ENCODE results near the gene DMRTA1.
A peak's percentile ranks its signal among the peaks of the same experiment; 100 is the strongest.

Gene DMRTA1

GRCh38 chr9:22424616-22425015 is 22.0 kb upstream of the DMRTA1 start:
- TF ChIP-seq, protein P1, sequence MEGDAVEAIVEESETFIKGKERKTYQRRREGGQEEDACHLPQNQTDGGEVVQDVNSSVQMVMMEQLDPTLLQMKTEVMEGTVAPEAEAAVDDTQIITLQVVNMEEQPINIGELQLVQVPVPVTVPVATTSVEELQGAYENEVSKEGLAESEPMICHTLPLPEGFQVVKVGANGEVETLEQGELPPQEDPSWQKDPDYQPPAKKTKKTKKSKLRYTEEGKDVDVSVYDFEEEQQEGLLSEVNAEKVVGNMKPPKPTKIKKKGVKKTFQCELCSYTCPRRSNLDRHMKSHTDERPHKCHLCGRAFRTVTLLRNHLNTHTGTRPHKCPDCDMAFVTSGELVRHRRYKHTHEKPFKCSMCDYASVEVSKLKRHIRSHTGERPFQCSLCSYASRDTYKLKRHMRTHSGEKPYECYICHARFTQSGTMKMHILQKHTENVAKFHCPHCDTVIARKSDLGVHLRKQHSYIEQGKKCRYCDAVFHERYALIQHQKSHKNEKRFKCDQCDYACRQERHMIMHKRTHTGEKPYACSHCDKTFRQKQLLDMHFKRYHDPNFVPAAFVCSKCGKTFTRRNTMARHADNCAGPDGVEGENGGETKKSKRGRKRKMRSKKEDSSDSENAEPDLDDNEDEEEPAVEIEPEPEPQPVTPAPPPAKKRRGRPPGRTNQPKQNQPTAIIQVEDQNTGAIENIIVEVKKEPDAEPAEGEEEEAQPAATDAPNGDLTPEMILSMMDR (IDR thresholded peaks at IDR 0.05) = no peak

- TF ChIP-seq, protein P1 (IDR thresholded peaks at IDR 0.05) = no peak
Measured at GRCh38 chr9:22425551-22425950, 21.1 kb upstream of the DMRTA1 start.

GRCh38 chr9:22427226-22427880 is 19.3 kb upstream of the DMRTA1 start:
- TF ChIP-seq, protein P1 (IDR thresholded peaks at IDR 0.05) = no peak

DNA sequence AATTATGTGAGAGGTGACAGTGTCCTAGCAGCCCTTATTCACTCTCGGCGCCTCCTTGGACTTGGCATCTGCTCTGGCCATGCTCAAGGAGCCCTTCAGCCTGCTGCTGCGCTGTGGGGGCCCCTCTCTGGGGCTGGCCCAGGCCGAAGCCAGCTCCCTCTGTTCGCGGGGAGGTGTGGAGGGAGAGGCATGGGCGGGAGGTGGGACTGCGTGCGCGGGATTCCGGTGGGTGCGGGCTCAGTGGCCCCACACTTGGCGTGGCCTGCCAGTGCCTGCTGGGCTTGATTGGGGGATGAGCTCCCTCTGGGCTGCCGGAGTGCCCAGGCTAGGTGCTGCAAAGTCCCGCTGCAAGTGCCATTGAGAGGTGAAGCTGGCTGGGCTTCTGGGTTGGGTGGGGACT is 12.9 kb upstream of the DMRTA1 start:
- TF ChIP-seq, protein P1 (IDR thresholded peaks at IDR 0.05) = no peak

- TF ChIP-seq, protein P1 (IDR thresholded peaks at IDR 0.05) = no peak
Measured at GRCh38 chr9:22440841-22441240, 5.8 kb upstream of the DMRTA1 start.

- TF ChIP-seq, protein P1 (IDR thresholded peaks at IDR 0.05) = peak; percentile 42; the same call in 1 of the 2 replicates
Measured at GRCh38 chr9:22446950-22447617, 460 bp downstream of the DMRTA1 start.

DNA sequence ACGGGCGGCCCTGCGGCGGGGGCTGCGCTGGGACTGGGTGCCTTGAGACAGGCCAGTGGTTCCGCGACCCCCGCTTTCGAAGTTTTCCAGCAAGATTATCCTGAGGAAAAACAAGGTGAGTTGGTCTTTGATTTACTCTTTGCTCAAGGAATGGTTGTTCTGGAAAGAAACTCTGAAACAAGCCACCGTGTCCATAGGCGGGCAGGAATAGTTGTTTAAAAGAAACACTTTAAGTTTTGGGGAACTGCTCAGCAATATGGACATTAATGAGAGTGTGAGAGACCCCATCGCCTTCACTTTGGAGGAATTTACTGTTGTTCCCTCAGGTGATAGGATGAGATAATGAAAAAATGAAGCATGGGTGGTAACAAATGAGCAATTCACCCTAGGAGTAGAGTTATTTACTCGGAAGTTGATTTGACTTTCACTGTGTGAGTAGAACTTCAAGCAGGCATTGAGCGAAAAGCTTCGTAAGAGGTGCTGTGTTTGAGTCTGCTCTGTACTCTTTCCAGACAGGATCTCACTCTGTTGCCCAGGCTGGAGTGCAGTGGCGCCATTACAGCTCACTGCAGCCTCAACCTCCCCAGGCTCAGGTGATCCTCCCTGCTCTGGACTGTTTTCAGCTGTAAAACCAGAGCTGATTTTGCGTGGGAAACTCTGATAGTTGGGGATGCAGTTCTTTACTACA is 1.1 kb downstream of the DMRTA1 start:
- TF ChIP-seq, protein P1 (IDR thresholded peaks at IDR 0.05) = no peak
